ENCODE data around the gene TMEM270.
"Not testable (repeated sequence)": the region's sequence is repeated elsewhere in the genome, so short reads cannot be mapped to it uniquely, and the experiment has no call there.

The TMEM270 gene, protein sequence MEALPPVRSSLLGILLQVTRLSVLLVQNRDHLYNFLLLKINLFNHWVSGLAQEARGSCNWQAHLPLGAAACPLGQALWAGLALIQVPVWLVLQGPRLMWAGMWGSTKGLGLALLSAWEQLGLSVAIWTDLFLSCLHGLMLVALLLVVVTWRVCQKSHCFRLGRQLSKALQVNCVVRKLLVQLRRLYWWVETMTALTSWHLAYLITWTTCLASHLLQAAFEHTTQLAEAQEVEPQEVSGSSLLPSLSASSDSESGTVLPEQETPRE

DNA sequence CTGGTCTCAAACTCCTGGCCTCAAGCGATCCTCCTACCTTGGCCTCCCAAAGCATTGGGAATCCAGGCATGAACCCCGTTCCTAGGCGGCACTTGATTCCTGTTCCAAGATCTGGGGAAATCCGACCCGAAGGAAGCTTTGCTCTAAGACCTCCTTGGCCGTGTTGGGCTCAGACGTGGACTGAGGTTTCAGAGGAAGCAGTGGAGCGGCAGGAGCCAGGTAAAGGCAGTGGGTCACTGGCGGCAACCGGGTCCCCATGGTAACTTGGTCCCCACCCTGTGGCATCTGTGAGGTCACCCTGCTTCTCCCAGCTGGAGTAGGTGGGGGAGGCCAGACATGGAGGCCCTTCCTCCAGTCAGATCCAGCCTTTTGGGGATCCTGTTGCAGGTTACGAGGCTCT lies at the start of gene TMEM270:
TMEM270 (plus strand) TSS at position 301 of the 400 bp plus-strand sequence; CDS start at position 337, 36 bp downstream.
- DNase-seq = no peak

DNA sequence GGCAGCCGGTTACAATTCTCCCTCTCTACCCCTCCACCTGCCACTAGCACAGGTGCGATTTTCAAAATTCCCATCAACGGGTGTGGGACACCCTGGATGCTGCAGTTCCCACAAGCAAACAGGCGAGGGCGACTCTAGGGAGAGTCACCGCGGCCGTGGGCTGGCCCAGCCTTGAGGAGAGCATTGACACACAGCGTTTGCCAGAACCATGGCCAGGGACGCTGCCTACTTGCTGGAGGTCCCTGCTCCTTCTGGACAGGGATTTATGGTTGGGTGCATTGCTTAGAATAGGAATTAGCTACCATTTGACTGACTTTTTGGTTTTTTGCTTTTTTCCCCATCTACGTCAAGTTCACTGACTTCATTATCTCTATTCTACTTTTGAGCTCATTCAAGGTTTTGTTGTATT lies 49.2 kb upstream of the TMEM270 start:
- peak in 2 of 58 donors; percentile 2 to 13 for DNase-seq

DNA sequence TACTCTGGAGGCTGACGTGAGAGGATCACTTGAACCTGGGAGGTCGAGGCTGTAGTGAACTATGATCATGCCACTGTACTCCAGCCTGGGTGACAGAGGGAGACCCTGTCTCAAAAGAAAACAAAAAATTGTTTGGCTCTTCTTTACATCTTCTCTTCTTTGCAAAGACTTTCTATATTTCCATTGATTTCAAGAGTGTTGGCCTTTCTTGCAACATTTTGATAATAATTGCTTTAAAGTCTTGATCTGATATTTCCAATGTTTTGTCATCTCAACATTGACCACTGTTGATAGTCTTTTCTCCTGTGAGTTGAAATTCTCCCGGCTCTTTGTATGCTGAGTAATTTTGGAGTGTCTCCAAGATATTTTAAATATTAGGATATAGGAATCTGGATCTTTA lies 48.0 kb upstream of the TMEM270 start:
- no peak for DNase-seq

DNA sequence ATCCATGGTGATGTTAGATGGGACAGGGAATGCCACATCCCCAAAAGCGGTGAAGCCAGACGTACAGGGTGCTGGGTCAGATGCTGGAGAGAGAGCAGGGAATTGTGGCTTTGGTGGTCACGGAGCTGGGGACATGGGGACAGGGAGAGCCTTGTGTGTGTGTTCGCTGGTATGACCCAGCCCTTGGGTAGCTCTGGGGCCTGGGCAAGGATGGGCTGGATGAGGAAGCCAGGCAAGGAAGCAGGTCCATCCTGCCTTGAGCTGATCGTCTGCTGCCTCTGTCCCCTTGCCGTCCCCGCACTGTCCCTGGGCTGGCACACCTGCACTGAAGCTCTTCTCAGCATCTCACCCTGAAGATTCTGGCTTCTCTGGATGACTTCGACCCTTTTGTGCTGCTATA lies 45.5 kb upstream of the TMEM270 start:
- DNase-seq = no peak

DNA sequence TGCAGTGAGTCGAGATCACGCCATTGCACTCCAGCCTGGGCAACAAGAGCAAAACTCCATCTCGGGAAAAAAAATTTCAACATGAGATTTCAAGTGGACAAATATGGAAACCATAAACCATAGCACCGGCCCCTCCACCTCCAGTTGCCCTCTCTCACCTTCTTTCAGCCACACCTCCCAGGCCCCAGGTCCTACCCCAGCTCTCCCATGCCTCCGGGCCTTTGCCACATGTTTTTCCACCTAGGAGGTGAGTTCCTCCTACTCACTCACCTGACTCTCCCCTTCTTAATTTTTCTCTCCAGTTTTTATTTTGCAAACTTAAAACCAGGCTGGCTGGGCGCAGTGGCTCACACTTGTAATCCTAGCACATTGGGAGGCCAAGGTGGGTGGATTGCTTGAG lies 43.8 kb upstream of the TMEM270 start:
- no peak for DNase-seq

DNA sequence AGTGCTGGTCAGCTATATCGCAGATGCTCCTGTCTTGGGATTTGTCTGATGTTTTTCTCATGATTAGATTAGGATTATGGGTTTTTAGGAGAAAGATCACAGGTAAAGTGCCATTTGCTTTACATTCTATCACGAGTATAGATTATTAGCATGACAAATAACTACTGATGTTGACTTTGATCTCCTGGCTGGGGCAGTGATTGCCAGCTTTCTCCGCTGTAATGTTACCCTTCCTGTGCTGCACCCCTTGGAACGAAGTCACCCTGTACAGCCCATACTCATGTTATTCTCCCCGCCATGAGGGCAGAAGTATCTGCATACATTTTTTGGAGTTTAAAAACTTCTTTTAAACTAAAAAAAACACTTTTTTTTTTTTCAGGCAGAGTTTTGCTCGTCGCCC lies 40.9 kb upstream of the TMEM270 start:
- DNase-seq = no peak

DNA sequence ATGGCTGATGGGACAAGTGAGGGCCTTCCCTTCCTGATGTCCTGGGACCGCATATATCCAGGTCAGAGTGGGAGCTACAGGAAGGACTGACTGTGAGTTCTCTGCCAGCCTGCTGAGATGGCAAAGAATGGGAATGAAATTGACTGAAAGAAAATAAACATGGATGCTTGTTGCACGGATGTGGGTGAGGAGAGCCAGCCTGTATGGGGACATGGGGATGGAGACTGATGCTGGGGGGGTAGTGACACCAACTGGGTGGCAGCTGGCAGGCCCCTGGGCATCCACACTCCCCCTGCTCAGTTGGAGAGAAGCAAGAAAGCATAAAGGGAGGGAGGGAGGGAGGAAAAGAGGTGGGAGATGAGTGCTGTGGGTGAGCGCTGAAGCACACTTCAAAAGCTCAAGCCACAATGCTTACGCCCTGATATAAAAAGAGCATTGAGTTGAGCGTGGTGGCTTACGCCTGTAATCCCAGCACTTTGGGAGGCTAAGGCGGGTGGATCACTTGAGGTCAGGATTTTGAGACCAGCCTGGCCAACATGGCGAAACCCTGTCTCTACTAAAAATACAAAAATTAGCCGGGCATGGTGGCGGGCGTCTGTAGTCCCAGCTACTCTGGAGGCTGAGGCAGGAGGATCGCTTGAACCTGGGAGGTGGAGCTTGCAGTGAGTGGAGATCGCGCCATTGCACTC lies 39.2 kb upstream of the TMEM270 start:
- not testable (repeated sequence) for DNase-seq

DNA sequence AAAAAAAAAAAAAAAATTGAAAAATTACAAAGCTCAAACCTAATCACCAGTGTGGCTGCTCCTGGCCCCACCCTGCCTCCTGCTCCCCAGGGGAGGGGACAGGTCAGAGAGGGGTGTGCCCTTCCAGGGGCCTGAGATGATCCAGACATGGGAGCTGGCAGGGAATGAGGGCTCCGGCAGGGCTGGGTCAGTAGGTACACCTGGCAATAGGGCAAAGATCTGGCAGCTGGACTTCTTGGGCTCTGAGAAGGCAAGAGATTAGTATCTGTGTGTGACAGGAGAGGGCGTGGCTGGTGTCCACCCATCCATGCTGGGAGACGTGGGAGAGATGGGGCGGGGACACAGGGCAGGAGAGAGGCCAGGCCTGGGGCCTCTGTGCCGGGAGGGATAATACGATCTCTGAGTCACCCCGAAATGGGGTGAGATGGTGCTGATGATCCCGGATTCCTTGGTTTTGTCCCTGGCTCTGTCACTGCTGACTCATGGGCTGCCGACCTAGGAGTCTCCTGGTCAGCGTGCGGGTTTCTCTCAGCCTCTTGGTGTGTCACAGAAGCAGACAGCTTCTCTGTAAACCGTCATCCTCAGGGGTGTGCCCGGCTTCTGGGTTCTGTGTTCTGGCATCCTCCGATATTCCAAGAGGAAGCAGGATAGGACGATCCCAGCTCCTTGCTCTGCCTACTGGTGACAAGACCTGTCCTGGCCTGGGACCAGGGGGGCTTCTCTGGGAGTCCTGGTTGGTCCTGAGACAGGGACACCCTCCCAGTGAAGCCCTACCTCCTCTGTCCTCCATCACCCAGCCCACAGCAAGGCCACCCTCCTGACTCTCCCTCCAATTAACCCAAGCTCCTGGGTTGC lies 38.4 kb upstream of the TMEM270 start:
- no peak for DNase-seq

DNA sequence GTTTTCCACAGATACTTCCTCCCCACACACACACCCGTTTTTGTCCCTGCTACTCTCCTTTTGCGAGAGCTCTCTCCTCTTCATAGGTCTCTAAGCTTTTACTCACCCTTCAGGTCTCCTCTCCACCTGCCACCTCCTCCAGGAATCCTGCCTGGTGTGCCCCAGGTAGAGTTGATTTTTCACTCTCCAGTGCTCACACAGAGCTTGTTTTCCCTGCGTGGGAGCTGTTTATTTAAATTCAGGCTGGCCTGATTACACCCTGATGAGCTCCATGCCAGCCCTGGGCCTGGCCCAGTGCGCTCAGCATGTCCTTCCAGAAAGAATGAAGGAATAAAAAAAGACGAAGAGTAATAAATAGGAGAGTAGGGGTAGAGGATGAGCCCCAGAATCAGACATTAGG lies 37.7 kb upstream of the TMEM270 start:
- no peak for DNase-seq

DNA sequence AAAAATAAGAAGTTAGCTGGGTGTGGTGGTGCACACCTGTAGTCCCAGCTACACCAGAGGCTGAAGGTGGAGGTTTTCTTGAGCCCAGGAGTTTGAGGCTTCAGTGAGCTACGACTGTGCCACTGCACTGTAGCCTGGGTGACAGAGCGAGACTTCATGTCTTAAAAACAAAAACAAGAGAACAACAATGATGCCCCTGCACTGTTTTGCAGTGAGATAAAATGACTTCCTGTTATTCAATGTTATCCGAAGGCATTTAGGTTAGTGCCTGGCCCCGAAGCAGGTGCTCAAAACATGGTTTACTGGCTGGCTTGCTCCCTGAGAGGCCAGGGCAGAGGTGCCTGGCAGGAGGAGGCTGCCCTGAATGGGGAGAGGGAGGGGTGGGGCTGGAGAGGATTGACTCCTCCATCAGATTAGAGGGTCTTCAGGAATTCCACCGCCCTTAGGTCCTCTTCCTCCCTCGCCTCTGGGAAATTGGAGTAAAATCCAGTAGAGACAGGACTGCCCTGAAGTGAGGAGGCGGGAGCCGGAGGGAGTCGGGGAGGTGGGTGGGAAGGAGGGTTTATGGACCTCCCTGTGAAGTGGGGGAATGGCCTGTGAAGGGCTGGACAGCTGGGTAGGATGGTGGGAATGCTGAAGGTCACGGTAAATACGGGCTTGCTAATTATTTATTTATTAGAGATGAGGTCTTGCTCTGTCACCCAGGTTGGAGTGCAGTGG lies 36.9 kb upstream of the TMEM270 start:
- DNase-seq = no peak

DNA sequence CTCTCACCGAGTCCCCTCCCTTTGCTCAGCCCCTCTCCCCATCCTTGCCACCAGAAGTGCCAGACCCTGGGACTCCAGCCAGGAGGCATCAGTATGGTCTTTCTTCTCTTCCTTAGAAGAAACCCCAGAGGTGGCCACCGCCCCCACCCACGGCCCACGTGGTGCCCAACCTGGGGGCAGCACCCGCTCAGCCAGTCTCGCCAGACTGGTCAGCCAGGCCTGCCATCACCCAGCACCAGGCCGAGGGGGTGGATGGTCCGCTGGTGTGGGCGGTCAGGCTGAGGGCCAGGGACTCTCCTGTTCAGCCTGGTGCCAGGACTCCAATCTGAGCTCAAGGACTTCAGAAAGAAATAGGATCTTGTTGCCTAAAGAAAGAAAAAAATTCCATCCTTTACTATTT lies 36.0 kb upstream of the TMEM270 start:
- DNase-seq = no peak

DNA sequence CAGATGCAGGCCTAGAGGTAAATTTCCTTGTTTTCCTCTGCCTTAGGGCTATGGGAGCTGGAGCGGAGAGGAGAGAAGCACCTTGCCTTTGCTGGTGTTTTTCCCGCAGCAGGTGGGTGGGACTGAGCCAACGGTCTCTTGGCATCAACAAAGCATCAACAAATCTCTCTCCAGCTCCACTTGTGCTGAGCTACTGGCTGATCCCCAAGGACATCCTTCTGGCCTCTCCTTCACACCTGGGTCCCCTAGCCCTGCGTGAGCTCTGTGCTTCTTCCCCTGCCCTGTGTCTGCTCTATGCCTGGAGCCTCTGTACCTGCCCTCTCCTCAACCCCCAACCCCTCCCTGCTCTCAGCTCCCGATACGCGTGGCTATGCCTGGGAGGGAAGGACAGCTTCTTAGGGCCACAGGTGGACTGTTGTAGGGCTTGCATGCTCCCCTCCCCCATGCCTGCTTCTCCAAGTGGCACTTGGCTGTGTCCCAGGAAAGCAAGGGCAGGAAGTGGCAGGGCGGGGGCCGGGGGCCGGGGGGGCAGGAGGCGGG lies 33.3 kb upstream of the TMEM270 start:
- peak in 2 of 58 donors; percentile 15 to 27 for DNase-seq

DNA sequence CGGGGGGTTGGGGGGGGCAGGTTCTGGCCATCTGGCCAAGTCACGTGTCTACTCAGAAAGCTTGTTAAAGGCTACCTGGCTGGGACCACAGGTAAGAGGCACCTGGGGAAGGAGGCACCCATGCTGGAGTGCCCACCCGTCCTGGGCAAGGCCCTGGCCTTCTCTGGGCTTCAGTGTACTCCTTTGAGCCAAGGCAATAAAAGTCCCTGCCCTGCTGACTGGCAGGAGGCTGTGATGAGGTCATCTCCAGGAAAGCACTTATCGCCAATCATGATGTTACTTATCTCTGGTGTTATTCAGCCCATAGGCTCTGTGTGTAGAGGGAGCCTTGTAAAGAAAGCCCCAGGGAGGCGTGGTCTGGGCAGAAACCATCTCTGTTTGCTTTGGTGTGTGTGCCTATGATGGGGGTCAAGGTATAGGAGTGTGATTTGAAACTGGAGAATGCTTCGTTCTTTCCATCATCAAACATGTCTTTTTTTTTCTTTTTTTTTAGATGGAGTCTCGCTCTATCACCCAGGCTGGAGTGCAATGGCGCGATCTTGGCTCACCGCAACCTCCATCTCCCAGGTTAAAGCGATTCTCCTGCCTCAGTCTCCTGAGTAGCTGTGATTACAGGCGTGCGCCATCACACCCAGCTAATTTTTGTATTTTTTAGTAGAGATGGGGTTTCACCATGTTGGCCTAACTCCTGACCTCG lies 32.7 kb upstream of the TMEM270 start:
- DNase-seq = no peak

DNA sequence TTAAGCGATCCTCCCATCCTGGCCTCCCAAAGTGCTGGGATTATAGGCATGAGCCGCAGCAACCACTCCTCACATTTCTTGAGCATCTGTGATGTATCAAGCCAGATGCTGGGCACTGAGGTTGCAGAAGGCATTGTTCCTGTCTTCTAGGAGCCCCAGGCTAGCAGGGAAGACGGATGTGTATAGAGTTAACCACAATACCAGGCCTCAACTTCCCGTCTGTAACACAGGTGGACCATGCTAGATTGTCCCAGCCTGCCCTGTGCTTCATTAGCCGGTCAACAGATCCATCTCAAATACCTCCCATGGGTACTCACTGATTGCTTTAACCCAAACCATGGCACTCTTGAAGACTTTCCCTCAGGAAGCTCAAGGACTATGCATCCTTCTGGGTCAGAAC lies 32.0 kb upstream of the TMEM270 start:
- DNase-seq = no peak

DNA sequence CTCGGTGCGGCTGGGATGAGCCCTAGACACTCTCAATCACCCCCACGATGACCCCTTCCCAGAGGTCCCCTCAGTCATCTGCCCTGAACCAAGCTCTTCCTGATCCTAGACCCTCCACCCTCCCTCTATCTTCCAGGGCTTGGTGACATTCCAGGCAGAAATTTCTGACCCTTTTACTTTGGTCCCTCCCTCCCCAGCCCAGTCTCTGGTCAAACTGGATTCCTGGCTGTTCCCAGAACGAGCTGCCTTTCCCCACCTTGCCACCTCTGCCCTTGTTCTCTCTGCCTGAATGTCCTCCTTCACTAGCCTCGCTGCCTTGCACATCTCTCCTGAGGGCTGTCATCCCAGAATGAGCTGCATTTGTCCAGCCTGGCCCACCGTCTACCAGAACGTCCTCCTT lies 31.5 kb upstream of the TMEM270 start:
- no peak for DNase-seq

DNA sequence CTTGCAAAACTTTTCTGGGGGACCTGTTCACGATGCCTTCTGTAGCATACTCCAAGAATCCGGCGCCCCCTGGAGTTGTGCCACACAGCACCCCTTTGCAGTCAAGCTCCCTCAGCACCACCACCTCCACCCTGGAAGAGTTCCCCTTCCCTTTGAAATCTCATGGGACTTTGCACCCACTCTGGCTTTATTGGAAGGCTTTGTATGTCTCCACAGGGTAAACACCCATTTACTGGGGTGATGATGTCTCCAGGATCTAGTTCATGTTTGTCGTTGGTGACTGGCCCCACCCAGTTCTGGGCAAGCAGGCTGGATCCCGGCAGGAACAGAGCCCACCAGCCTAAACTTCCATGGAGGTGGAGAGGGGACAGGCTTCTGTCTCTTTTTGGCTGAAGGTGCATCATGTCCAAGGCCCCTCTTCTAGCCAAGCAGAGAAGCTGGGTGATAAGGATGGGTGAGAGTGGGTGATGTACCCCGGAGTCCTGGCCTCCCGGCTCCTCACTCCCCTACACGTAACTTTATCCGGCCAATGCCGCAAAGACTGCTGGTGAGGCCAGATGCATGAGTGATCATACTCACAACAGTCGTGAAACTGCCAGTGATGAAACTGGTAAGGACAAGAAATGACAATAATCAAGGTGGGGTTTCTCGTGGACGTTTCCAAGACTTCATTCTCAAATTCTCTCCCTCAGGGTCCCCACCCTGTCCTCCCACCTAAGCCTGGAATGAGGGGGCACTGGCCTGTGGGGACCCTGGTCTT lies 30.9 kb upstream of the TMEM270 start:
- no peak for DNase-seq

DNA sequence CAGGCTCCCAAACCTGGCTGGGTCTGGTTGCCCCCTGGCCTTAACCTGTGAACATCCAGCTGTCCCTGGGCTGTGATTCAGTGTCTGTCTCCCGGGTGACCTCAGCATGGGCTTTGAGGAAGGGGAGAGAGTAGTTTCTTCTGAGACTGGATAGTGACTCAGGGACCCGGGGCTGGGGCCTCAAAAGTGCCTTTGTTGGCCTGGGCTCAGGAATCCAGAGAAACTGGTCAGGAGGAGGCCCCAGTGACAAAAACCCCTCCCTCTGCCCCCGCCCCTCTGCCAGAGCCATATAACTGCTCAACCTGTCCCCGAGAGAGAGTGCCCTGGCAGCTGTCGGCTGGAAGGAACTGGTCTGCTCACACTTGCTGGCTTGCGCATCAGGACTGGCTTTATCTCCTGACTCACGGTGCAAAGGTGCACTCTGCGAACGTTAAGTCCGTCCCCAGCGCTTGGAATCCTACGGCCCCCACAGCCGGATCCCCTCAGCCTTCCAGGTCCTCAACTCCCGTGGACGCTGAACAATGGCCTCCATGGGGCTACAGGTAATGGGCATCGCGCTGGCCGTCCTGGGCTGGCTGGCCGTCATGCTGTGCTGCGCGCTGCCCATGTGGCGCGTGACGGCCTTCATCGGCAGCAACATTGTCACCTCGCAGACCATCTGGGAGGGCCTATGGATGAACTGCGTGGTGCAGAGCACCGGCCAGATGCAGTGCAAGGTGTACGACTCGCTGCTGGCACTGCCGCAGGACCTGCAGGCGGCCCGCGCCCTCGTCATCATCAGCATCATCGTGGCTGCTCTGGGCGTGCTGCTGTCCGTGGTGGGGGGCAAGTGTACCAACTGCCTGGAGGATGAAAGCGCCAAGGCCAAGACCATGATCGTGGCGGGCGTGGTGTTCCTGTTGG lies 30.0 kb upstream of the TMEM270 start, which contains the start of gene CLDN4:
CLDN4 (plus strand) TSS at position 316 of the 903 bp plus-strand sequence; CDS start at position 522, 206 bp downstream.
- no peak for DNase-seq

DNA sequence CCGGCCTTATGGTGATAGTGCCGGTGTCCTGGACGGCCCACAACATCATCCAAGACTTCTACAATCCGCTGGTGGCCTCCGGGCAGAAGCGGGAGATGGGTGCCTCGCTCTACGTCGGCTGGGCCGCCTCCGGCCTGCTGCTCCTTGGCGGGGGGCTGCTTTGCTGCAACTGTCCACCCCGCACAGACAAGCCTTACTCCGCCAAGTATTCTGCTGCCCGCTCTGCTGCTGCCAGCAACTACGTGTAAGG lies 29.4 kb upstream of the TMEM270 start:
- DNase-seq = no peak
